22Rv1 (cell line): ENCODE measurements around the gene ACOXL.

Source experiments
- H3K27ac ChIP-seq: fragments of 450-650 bp; 2 replicates; pipeline ENCODE4 v1.5.1; 2017
- ZFX ChIP-seq: fragments of 450-650 bp; IDR thresholded peaks from 2 replicates; pipeline ENCODE4 v1.6.1; 2017; ENCODE audit warnings: antibody characterized with exemption, borderline replicate concordance
- TF ChIP-seq, protein P1 (sequence below): fragments of 450-650 bp; IDR thresholded peaks from 2 replicates; pipeline ENCODE4 v1.5.1; 2017; ENCODE audit warnings: mild to moderate bottlenecking

The ACOXL gene

DNA sequence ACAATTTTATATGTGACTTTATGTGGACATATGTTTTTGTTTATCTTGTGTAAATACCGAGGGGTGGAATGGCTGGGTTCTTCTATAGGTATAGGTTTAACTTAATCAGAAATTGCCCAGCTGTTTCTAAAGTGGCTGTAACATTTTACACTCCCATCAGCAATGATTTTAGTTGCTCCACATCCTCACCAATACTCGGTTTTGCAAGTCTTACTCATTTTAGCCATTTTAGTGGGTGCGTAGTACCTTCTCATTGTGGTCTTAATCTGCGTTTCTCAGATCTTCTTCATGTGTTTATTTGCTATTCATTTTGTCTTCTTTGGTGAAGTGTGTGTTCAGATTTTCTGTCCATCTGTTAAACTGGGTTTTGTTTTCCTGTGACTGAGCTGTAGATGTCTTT, 292.9 kb downstream of the ACOXL start:
- TF ChIP-seq, protein P1, sequence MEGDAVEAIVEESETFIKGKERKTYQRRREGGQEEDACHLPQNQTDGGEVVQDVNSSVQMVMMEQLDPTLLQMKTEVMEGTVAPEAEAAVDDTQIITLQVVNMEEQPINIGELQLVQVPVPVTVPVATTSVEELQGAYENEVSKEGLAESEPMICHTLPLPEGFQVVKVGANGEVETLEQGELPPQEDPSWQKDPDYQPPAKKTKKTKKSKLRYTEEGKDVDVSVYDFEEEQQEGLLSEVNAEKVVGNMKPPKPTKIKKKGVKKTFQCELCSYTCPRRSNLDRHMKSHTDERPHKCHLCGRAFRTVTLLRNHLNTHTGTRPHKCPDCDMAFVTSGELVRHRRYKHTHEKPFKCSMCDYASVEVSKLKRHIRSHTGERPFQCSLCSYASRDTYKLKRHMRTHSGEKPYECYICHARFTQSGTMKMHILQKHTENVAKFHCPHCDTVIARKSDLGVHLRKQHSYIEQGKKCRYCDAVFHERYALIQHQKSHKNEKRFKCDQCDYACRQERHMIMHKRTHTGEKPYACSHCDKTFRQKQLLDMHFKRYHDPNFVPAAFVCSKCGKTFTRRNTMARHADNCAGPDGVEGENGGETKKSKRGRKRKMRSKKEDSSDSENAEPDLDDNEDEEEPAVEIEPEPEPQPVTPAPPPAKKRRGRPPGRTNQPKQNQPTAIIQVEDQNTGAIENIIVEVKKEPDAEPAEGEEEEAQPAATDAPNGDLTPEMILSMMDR: no peak
- TF ChIP-seq ZFX: no peak

DNA sequence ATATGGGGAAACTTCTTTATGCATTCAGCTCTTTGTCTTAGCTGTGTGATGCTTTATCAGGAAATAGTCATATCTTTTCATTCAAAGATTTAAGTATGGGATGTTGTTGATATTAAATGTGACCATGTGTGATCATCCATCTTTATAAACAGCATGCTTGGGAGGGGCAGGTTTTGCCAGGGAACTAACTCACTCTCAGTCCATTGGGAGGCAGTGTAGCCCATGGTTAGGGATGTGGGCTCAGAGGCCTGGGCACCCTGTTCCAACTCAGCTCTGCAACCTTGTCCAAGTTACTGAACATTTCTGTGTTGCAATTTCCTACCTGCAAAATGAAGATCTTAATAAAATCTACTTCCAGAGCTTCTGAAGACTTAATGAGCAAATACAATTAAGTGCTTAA, 296.3 kb downstream of the ACOXL start:
- TF ChIP-seq, protein P1: no peak
- TF ChIP-seq ZFX: no peak
- H3K27ac ChIP-seq: no peak overlapping the region

More for the DNA sequence above, 292.9 kb downstream of the ACOXL start:
- H3K27ac ChIP-seq: no peak overlapping the region

DNA sequence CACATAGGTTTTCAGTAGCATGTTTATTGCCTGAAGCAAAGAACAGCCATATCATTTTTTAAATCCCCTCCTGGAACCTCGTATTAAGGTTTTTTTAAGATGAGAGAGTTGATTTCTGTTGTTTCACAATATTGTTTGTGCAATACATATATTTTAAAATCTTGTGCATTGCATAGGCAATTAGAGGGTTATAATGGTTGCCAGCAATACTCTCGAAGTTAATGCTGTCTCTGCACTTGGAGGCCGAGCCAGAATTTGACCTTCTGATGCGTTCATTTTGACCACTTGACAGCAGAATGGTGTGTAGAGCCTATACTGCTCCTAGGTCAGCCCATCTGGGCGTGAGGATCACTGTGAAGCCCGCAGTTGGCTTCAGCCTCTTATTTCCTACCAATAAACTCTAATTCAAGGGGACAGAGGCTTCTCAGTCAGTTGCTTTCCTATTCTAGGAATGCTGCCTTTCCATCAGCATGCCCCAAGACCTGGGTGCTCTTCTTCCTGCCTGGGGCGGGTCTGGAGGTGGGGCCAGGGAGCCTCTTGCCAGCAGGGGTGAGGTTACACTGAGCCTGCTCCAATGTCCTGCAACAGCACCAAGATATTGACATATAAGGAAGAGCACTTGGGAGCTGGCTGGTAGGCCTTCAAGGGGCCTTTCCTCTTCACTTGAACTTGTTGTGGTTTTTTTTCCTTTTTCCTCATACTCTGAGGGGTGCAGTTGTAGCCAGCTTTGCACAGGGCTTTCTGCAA, 297.0 kb downstream of the ACOXL start:
- TF ChIP-seq, protein P1: no peak
- no peak for TF ChIP-seq ZFX
- no peak overlapping the region for H3K27ac ChIP-seq

DNA sequence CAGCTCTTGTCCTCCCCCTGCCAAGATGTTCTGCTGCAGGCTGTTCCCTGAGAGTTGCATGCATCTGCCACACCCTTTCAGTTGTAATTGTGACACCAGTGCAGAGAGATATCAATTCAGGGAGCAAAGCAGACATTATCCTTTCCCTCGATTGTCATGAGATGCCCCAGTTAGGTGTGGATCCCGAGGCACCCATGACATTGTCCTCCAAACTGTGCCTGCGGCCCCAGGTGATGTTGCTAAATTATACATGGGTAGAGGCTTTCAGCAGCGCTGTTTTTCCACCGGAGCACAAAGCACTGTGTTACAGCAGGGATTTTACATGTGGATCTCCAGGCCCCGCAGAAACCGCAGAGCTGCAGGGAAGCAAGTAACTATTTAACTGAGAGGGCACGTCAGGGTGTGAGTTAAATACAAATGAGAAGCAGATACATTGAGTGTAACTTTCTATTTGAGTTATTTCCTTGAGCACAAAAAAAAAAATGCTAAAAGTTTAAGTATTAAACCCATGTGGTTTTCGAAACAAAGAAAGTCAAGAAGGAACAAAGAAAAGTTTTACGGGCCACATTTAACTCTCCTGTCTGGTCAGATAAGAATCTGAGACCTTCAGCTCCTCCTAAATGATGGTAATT, 298.0 kb downstream of the ACOXL start:
- TF ChIP-seq ZFX: no peak
- TF ChIP-seq, protein P1: no peak
- no peak overlapping the region for H3K27ac ChIP-seq

DNA sequence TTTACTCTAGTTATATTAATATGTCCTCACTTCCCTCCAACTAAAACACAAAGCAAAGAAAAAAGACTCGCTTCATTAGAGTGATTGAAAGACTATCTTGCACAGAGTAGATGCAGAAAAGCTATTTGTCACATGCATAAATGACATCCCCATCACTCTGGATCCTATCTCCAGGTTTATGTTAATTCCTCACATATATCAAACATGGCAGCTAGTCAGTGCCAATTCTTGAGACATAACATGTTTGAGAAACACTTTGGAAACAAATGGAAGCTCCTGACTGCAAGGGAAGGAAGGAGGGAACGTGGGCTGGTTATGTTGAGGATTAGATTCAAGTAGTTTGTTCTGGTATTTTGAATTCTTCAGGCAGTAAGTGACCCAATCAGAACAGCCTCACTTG, 298.6 kb downstream of the ACOXL start:
- TF ChIP-seq, protein P1: no peak
- no peak for TF ChIP-seq ZFX
- no peak overlapping the region for H3K27ac ChIP-seq

DNA sequence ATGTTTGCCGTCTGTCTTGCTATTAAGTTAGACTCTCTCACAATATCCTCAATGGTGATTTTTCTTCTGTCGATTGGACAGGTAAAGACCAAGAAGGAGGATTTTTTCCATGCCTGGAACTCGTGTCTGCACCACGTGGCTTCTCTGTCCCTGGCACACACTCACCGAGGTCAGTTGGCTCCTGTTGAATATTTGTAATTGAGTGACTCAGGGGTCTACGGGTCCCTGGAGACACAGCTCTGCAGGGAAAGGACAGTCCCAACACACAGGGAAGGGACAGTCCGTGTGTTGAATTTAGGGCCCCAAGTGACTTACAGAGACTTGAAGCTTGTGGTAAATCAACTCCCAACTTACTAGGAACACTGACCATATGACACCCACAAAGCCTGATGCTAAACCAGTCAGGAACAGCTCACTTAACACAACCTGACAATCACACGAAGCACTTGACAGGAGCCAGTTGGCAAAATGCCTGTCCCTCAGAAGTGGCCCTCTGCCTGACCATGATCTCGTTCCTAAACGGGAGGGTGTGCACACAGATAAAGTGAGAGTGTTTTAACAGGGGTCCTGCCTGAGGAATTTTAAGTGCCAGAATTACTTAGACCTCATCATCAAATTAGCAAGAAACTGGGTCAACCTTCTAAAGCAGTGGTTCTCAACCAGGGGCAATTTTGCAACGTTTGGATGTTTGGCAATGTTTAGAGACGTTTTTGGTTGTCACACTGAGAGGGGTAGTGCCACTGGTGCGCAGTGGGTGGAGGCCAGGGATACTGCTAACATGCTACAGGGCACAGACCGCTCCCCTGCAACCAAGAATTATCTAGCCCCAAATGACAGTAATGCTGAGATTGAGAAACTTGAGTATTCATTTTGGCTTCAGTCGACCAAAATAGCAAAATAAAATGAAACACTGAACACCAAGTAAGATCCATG, 299.4 kb downstream of the ACOXL start:
- H3K27ac ChIP-seq: no peak overlapping the region
- TF ChIP-seq, protein P1: no peak
- no peak for TF ChIP-seq ZFX
